Left cardiac atrium (tissue), 4 donors: ENCODE results near the gene ABCC5. TPM values are rescaled to one million over a fixed set of nuclear protein-coding genes. Genes with fewer than 3 reads are reported as not detected.

ENCODE experiments used
- ATAC-seq, 2 donors: fragments of 200-7000 bp; cut with Tn5 transposase; one replicate each; pipeline ENCODE4 v1.9.1; 2020; ENCODE audit warnings: mild to moderate bottlenecking in 2 of 2, moderate library complexity in 2 of 2
- DNase-seq: peaks from one replicate; pipeline ENCODE4 v3.0.0-alpha.2; 2020
- intact Hi-C, 2 donors: fragments of 100-400 bp; cut with DNase I; formaldehyde crosslinking; loops; one replicate each; pipeline versions ENCODE4 v1.14.1 to v1.15.1; 2022 to 2023
- total RNA-seq, 2 donors: library from RNA; stranded (reverse); fragmentation: NEBNext Ultra II Directional; extraction: Animal tissue kit (Norgen Biotek cat#: 25700); gene quantifications; one replicate each; pipeline ENCODE4 v1.2.1, GENCODE V29; 2021
- donor health status: DM: no; HTN: yes; CAD: no.
- donor health status: DM: no; HTN: yes; CAD: no; lungs with severe emphysema.
- donor health status: DM: yes; HTN: yes; CAD: no.
- donor health status: Dilated cardiomyopathy.

ABCC5 gene
- total RNA-seq, 2 donors from 2014 or later = 40.2 to 69.2 TPM

DNA sequence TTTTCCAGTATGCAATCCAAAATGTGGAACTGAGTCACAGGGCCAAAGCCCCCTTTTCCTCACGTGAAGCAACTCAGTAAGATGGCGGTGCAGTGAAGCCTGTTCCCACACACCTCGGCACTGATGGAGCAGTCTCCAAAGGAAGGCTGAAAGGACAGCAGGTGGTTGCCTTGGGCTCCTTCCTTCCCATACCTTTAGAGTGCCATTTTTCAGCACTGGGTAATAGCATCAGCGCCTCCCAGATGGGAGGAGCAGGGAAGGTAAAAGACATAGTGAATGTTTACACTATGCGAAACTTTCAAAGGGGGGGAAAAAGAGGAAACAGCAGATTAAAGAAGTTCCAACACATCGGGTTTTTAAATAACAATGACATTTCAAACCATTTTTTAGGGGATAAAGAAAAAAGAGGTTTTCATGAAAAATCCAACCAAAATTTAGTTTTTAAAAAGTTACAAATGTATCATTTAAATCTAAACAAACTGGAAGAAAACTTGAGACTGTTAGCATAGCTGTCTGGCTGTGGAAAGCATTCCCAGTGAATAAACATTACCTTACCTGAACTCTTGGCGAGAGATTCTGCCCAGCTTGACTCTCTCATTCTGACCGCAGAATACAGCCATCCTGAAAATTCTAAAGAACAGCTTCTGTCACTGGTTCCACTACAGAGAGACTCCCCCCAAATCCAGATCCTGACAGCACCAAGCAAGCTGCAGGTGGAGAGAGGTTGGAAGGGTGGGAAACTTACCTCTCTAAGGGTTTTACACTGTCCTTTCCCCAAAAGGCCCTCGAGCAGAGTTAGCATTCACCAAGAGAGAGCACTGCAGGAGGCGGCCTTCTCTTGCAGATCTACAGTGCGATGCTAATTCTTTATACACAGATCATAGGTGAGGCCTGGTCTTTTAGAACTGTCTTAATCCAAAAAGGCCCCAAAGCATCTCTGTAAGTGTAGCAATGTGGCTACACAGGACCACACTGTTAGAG lies 32.6 kb downstream of the ABCC5 start:
- DNase-seq (no peak), ATAC-seq (no peak)
- intact Hi-C loops = no loop called here

- no peak for ATAC-seq
- intact Hi-C loops = no loop called here
Observed at GRCh38 chr3:183984127-183984740, 33.5 kb downstream of the ABCC5 start.

GRCh38 chr3:183981990-183982644 lies 35.6 kb downstream of the ABCC5 start:
- intact Hi-C loops = no loop called here
- DNase-seq (no peak), ATAC-seq (no peak)

More at GRCh38 chr3:183984127-183984740, 33.5 kb downstream of the ABCC5 start:
- DNase-seq = no peak

- intact Hi-C loops = no loop called here
- no peak for DNase-seq
- ATAC-seq = no peak
Observed at GRCh38 chr3:183980403-183980802, 37.3 kb downstream of the ABCC5 start.

DNA sequence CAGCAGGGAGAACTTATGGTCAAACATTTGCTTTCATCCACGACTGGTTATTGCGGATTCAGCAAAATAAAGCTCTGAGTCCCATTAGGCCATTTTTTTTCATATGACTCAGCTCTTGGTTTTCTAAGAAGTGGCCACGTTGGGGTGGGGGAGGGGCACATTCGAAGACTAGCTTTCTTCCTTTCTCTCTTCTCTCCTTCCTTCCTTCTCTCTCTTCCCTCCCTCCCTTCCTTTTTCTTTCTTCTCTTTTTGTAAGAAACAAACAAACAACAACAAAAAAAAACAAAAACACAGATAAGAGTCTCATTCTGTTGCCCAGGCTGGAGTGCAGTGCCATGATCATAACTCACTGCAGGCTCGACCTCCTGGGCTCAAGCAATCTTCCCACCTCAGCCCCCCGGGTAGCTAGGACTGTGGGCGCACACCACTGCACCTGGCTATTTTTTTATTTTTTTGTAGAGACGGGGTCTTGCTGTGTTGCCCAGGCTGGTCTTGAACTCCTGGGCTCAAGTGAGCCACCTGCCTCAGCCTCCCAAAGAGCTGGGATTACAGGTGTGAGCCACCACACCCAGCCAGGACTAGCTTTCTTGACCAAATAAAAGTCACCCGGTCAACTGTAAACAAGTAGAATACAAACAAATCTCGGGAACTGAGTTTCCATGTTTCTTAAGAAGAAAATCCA lies 41.6 kb downstream of the ABCC5 start:
- ATAC-seq (no peak), DNase-seq (no peak)
- intact Hi-C loops = no loop called here

GRCh38 chr3:183968666-183969245 lies 48.9 kb downstream of the ABCC5 start:
- DNase-seq (no peak), ATAC-seq (no peak)
- intact Hi-C loops = no loop called here

DNA sequence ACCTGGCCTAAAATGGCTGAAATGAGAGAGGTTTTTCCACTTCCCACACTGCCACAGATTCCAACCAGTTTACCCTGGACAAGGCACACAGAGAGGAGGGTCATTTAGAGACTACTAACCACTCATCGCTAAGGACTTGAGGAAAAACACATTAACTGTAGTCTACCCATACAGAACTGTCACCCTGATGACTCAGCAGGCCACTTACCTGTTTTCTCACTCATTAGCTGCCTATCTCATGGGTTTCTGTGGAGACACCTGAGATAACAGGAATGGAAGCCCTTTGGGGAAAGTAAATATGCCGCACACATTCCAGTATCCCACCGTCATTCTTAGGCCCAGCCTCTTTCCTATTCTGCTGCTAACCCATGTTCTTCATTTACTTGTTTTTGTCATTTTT lies 50.0 kb downstream of the ABCC5 start:
- ATAC-seq (no peak), DNase-seq (no peak)
- intact Hi-C loops = no loop called here

DNA sequence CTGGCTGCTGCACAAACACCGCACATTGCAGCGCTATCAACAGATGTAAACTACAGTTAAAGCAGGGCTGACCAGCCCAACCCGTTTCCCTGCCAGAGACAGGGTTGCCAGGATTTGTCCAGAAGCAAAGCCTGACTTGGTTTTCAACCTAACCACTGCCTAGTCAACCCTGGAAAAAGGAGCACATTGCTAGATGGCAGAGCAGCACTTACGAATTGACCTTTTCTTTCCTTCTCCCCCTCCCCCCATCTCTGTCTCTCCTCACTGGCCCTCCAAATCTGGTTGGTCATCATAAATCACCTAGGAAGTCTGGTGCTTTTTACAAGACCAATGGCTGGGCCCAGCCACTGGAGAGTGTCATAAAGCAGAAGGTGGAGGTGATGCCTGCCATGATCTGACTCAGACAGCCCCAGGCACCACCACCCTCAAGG lies 51.3 kb downstream of the ABCC5 start:
- ATAC-seq (no peak), DNase-seq (no peak)
- intact Hi-C loops = no loop called here

- intact Hi-C loops = no loop called here
- no peak for DNase-seq
- no peak for ATAC-seq
Observed at GRCh38 chr3:183962807-183963206, 54.9 kb downstream of the ABCC5 start.

DNA sequence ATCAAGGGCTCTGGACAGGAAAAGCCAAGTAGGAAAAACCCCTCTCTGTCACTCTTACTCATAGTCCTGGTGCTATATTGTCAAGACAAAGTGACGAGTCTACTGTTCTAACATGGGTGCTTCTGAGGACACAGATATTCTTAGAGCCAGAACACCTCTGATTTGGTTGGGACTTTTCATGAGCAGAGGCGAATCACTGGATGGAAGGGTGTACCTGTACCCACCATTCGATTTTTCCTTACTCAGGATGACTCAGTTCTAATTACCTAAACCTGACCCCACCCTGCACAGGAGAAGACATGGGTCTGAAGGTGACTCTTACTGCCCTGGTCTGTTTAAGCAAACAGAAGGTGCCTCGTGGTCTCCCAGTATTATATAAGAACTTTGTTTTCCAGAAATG lies 58.5 kb downstream of the ABCC5 start:
- no peak for ATAC-seq
- intact Hi-C loops = no loop called here
- no peak for DNase-seq

DNA sequence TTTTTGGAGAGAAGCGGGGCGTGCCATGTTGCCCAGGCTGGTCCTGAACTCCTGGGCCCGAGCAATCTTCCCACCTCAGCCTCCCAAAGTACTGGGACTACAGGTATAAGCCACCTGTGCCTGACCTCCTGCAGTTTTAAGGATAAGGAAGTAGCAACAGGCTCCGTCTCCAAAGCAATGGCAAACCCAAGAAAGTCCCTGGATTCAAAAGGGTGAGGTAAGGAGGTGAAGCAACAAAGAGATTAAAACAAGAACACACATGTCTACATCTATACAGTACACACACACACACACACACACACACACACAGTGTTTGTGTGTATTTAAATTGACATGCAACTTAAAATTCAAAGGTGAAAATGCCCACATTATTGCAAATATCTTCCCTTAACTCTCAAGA lies 58.9 kb downstream of the ABCC5 start:
- intact Hi-C loops = no loop called here
- ATAC-seq = no peak
- DNase-seq = no peak

- intact Hi-C loops = no loop called here
- no peak for ATAC-seq
- DNase-seq = no peak
Observed at GRCh38 chr3:183958226-183958625, 59.5 kb downstream of the ABCC5 start.

GRCh38 chr3:183954875-183955274 lies 62.8 kb downstream of the ABCC5 start:
- ATAC-seq = no peak
- intact Hi-C loops = no loop called here
- DNase-seq = no peak

GRCh38 chr3:183953471-183954070 lies 64.1 kb downstream of the ABCC5 start:
- intact Hi-C loops = no loop called here
- no peak for DNase-seq
- no peak for ATAC-seq

DNA sequence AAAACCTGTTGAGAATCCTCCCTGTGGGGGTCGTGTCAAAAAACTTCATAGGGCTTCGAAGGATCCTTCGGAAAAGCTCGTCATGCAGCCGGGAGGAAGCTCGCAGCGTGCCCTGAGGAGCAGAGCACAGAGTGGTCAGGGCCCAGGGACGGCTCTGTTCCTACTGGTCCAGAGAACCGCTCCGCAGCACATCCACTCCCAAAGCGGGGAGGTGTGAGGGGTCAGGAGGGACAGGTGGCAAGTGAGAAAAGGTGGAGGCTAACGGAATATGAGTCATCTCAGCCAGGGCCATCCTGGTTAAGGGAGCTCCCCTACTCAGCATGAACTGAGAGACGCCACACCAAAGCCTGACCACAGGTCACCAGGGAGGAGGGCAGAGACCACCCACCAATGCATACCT lies 66.2 kb downstream of the ABCC5 start:
- intact Hi-C loops = no loop called here
- DNase-seq (no peak), ATAC-seq (no peak)

- ATAC-seq = no peak
- intact Hi-C loops = no loop called here
- DNase-seq = no peak
Observed at GRCh38 chr3:183949690-183950089, 68.0 kb downstream of the ABCC5 start.

- no peak for ATAC-seq
- no peak for DNase-seq
- intact Hi-C loops = no loop called here
Observed at GRCh38 chr3:183946037-183946436, 71.6 kb downstream of the ABCC5 start.

- ATAC-seq (no peak), DNase-seq (no peak)
- intact Hi-C loops = no loop called here
Observed at GRCh38 chr3:183944775-183945174, 72.9 kb downstream of the ABCC5 start.

- intact Hi-C loops = no loop called here
- DNase-seq (no peak), ATAC-seq (no peak)
Observed at GRCh38 chr3:183943739-183944138, 73.9 kb downstream of the ABCC5 start.
